Osteocyte (in vitro differentiated cells): ENCODE data around the gene DNAJC6. TPM values are rescaled to one million over a fixed set of nuclear protein-coding genes. Genes with fewer than 3 reads are reported as not detected.

ENCODE experiments used
- DNase-seq: peaks from one replicate; pipeline ENCODE4 v3.0.0; 2021; ENCODE audit warnings: mixed read lengths; ENCODE audit not compliant: unreplicated experiment; ENCODE audit errors: extremely low spot score
- H3K27ac Mint-ChIP-seq: one replicate; pipeline ENCODE4 v1.8.0; 2021; ENCODE audit warnings: mild to moderate bottlenecking, mixed read lengths; ENCODE audit not compliant: unreplicated experiment
- H3K27me3 Mint-ChIP-seq: one replicate; pipeline ENCODE4 v1.8.0; 2021; ENCODE audit warnings: mixed read lengths; ENCODE audit not compliant: unreplicated experiment
- H3K36me3 Mint-ChIP-seq: one replicate; pipeline ENCODE4 v1.8.0; 2021; ENCODE audit warnings: mixed read lengths; ENCODE audit not compliant: unreplicated experiment
- H3K4me1 Mint-ChIP-seq: one replicate; pipeline ENCODE4 v1.8.0; 2021; ENCODE audit warnings: mixed read lengths; ENCODE audit not compliant: unreplicated experiment
- H3K4me3 Mint-ChIP-seq: one replicate; pipeline ENCODE4 v1.8.0; 2021; ENCODE audit warnings: mild to moderate bottlenecking, moderate library complexity, mixed read lengths; ENCODE audit not compliant: unreplicated experiment
- H3K9me3 Mint-ChIP-seq: one replicate; pipeline ENCODE4 v1.8.0; 2021; ENCODE audit warnings: mixed read lengths; ENCODE audit not compliant: unreplicated experiment
- total RNA-seq: library from RNA; stranded (reverse); gene quantifications from 2 replicates; pipeline ENCODE4 v1.2.1, GENCODE V29; 2021
- TF ChIP-seq, protein P1 (sequence below): fragments of 200-600 bp; sonication (generic); IDR thresholded peaks from 2 replicates; pipeline ENCODE4 v1.5.0; 2021; ENCODE audit warnings: antibody characterized with exemption, mild to moderate bottlenecking, moderate library complexity

The DNAJC6 gene
- total RNA-seq, 1 donor from 2014 or later = 50.8 TPM

GRCh38 chr1:65311760-65312159, 2.4 kb downstream of the DNAJC6 start:
- H3K27ac Mint-ChIP-seq = no peak overlapping the region
- peaks cover 37% of the 10 kb centered on the region for H3K4me1 Mint-ChIP-seq
- H3K9me3 Mint-ChIP-seq = no peaks in the 10 kb centered on the region
- H3K27me3 Mint-ChIP-seq = no peaks in the 10 kb centered on the region
- peaks cover 1% of the 10 kb centered on the region for H3K36me3 Mint-ChIP-seq
- no peak for DNase-seq
- TF ChIP-seq, protein P1, sequence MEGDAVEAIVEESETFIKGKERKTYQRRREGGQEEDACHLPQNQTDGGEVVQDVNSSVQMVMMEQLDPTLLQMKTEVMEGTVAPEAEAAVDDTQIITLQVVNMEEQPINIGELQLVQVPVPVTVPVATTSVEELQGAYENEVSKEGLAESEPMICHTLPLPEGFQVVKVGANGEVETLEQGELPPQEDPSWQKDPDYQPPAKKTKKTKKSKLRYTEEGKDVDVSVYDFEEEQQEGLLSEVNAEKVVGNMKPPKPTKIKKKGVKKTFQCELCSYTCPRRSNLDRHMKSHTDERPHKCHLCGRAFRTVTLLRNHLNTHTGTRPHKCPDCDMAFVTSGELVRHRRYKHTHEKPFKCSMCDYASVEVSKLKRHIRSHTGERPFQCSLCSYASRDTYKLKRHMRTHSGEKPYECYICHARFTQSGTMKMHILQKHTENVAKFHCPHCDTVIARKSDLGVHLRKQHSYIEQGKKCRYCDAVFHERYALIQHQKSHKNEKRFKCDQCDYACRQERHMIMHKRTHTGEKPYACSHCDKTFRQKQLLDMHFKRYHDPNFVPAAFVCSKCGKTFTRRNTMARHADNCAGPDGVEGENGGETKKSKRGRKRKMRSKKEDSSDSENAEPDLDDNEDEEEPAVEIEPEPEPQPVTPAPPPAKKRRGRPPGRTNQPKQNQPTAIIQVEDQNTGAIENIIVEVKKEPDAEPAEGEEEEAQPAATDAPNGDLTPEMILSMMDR = no peak
- no peak overlapping the region for H3K4me3 Mint-ChIP-seq

DNA sequence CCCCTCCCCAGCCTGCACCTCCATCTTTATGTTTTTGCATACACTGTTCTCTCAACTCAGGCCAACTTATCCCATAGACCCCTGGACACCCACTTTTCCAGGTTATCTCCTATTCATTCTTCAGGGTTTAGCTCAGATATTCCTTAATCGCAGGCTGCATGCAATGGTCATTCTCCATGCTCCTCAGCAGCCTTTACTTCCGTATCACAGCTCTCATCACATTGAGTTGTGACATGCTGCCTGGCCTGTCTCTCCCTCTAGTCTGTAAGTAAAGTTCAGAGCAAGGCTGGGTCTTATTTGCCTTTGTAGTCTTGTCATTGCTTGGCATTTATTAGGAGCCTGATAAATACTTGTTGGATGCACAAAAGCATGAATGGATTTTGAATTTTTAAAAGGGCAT, 6.9 kb downstream of the DNAJC6 start:
- Mint-ChIP-seq H3K4me1 (peaks cover 11% of the 10 kb centered on the region), H3K9me3 (peaks cover 10% of the 10 kb centered on the region), H3K27me3 (no peaks in the 10 kb centered on the region), H3K27ac (no peak overlapping the region), H3K4me3 (no peak overlapping the region), H3K36me3 (peaks cover 30% of the 10 kb centered on the region)
- no peak for DNase-seq
- TF ChIP-seq, protein P1 = no peak

- peaks cover 10% of the 10 kb centered on the region for H3K9me3 Mint-ChIP-seq
- TF ChIP-seq, protein P1 = no peak
- peaks cover 6% of the 10 kb centered on the region for H3K4me1 Mint-ChIP-seq
- no peak overlapping the region for H3K27ac Mint-ChIP-seq
- H3K27me3 Mint-ChIP-seq = no peaks in the 10 kb centered on the region
- no peak for DNase-seq
- peaks cover 35% of the 10 kb centered on the region for H3K36me3 Mint-ChIP-seq
- H3K4me3 Mint-ChIP-seq = no peak overlapping the region
Observed at GRCh38 chr1:65317866-65318653, 8.7 kb downstream of the DNAJC6 start.

DNA sequence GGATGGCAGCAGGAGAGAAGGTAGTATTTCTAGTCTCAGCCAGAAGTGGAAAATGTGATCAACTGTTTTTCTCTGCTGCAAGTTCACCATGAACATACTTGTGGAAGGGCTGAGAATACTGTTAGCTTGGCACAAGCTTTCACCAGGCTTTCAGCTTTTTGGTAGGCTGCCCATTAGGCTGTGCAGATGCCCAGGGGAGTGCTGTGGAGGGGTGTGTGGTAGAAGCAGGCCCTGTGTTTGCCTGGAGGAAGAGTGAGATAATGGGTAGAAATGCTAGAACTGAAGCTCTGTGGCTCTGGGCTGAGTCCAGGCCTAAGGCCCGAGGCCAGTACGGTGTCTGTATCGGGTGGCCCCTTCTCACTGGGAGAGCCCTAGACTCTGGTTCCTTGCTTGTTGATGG, 9.8 kb downstream of the DNAJC6 start:
- Mint-ChIP-seq H3K27me3 (no peaks in the 10 kb centered on the region), H3K9me3 (peaks cover 10% of the 10 kb centered on the region), H3K4me1 (peaks cover 6% of the 10 kb centered on the region), H3K4me3 (no peak overlapping the region), H3K36me3 (peaks cover 41% of the 10 kb centered on the region), H3K27ac (no peak overlapping the region)
- no peak for DNase-seq
- TF ChIP-seq, protein P1 = no peak

GRCh38 chr1:65319754-65320153, 10.4 kb downstream of the DNAJC6 start:
- Mint-ChIP-seq H3K4me1 (peaks cover 6% of the 10 kb centered on the region), H3K9me3 (peaks cover 10% of the 10 kb centered on the region), H3K27ac (no peak overlapping the region), H3K36me3 (peaks cover 41% of the 10 kb centered on the region), H3K4me3 (no peak overlapping the region), H3K27me3 (no peaks in the 10 kb centered on the region)
- no peak for DNase-seq
- TF ChIP-seq, protein P1 = no peak
